Uterus (tissue), 2 donors: ENCODE results near the gene DCLK2.

Experiments
- CTCF ChIP-seq, 4 experiments: fragments of 200-600 bp in 2 of 4; fragments of 450-650 bp in 2 of 4; sonication (generic) in 2 of 4; IDR thresholded peaks; one replicate each; pipeline ENCODE4 v1.5.1; 2016 to 2019; ENCODE audit warnings: antibody characterized with exemption in 4 of 4, mild to moderate bottlenecking in 2 of 4, moderate library complexity in 1 of 4
- POLR2A ChIP-seq, 2 donors: fragments of 450-650 bp; IDR thresholded peaks; one replicate each; pipeline ENCODE4 v1.6.1; 2016; ENCODE audit warnings: antibody characterized with exemption in 2 of 2, mild to moderate bottlenecking in 1 of 2, moderate library complexity in 1 of 2

- TF ChIP-seq CTCF (IDR thresholded peaks at IDR 0.05) (no peak), POLR2A (IDR thresholded peaks at IDR 0.05) (no peak)
These were observed 53.5 kb downstream of the DCLK2 start for GRCh38 chr4:150131581-150132228.
